IPS-NIHi11 (cell line): ENCODE data around the gene RTN4R.

Experiments used
- DNase-seq: peaks from one replicate; pipeline ENCODE4 v3.0.0; 2012; ENCODE audit warnings: mixed read lengths, low spot score

RTN4R gene

GRCh38 chr22:20257212-20258020, 10.7 kb downstream of the RTN4R start:
- DNase-seq: no peak

GRCh38 chr22:20256551-20257211, 11.4 kb downstream of the RTN4R start:
- no peak for DNase-seq

- DNase-seq: no peak
Observed at GRCh38 chr22:20256027-20256426, 12.1 kb downstream of the RTN4R start.

- no peak for DNase-seq
Observed at GRCh38 chr22:20254975-20255946, 12.9 kb downstream of the RTN4R start.

GRCh38 chr22:20253161-20253560, 15.0 kb downstream of the RTN4R start:
- DNase-seq: no peak

- no peak for DNase-seq
Observed at GRCh38 chr22:20251981-20252380, 16.1 kb downstream of the RTN4R start.

GRCh38 chr22:20251491-20251890, 16.6 kb downstream of the RTN4R start:
- DNase-seq: no peak

GRCh38 chr22:20249797-20250354, 18.2 kb downstream of the RTN4R start:
- DNase-seq: no peak

- no peak for DNase-seq
Observed at GRCh38 chr22:20248461-20248978, 19.6 kb downstream of the RTN4R start.

- DNase-seq: no peak
Observed at GRCh38 chr22:20247608-20248171, 20.4 kb downstream of the RTN4R start.

GRCh38 chr22:20247010-20247505, 21.1 kb downstream of the RTN4R start:
- no peak for DNase-seq

GRCh38 chr22:20246368-20247009, 21.6 kb downstream of the RTN4R start:
- DNase-seq: peak; percentile 79

GRCh38 chr22:20245577-20246367, 22.3 kb downstream of the RTN4R start:
- no peak for DNase-seq

- no peak for DNase-seq
Observed at GRCh38 chr22:20244691-20245576, 23.2 kb downstream of the RTN4R start.

- DNase-seq: no peak
Observed at GRCh38 chr22:20244250-20244648, 23.9 kb downstream of the RTN4R start.

- DNase-seq: peak; percentile 77
Observed at GRCh38 chr22:20243537-20244249, 24.4 kb downstream of the RTN4R start.

GRCh38 chr22:20243176-20243536, 25.0 kb downstream of the RTN4R start:
- DNase-seq: no peak
